NCI-H2029 treated with DMSO at 0.1 percent for 48 hours (cell line): ENCODE data around the gene CDK9.

Source experiments
- DNase-seq: peaks from one replicate; lab custom pipeline; 2025; lab: John Stamatoyannopoulos, UW

Gene CDK9

GRCh38 chr9:127761491-127761956, 24.3 kb upstream of the CDK9 start:
- DNase-seq = no peak

DNA sequence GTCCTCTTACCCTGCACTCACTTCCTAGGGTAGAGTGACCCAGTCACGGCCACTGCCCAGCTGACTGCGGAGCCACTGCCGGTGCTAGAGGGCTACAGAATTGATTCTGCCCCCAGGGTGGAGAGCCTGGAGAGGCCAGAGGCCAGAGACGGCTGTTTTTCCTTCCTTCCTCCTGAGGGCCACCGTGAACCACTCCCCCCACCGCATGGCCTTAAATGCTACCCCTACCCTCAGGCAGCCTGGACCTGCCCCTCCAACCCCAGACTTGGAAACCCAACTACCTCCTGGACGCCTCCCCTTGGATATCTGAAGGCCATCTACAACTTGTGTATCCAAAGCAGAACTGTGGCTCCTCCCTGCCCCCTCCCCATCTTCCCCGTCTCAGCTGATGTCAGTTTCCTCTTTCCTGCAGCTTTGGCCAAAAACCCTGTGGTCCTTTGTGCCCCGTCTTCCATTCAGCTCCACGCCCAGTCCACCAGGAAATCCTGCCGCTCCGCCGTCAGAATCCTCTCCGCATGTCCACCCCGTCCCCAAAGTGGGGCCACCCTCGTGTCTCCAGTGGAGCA, 23.6 kb upstream of the CDK9 start:
- no peak for DNase-seq

GRCh38 chr9:127763918-127764384, 21.9 kb upstream of the CDK9 start:
- no peak for DNase-seq

GRCh38 chr9:127765418-127765817, 20.4 kb upstream of the CDK9 start:
- DNase-seq = no peak

DNA sequence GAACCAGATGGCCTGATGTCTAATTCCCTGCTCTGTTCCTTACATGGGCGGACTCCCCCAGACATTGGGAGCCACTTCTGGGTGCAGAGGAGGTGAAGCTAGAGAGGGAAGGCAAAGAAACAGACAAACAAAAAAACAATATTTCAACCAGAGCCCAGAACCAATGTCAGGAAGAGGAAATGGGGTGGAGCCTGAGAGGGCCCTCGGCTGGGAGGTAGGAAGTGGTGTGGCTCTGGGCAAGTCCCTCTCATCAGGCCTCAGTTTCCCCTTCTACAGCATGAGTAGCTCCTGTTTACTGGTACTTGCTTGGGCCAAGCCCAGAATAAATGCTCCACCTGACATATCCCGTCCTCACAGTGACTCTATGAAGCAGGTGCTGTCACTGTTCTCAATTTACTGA, 18.4 kb upstream of the CDK9 start:
- DNase-seq = no peak

GRCh38 chr9:127767909-127768331, 17.9 kb upstream of the CDK9 start:
- no peak for DNase-seq

GRCh38 chr9:127768698-127769097, 17.1 kb upstream of the CDK9 start:
- no peak for DNase-seq

- no peak for DNase-seq
These were observed 16.7 kb upstream of the CDK9 start for GRCh38 chr9:127769101-127769500.

GRCh38 chr9:127769929-127770582, 15.8 kb upstream of the CDK9 start:
- DNase-seq = no peak

- DNase-seq = no peak
These were observed 15.3 kb upstream of the CDK9 start for GRCh38 chr9:127770583-127770904.

DNA sequence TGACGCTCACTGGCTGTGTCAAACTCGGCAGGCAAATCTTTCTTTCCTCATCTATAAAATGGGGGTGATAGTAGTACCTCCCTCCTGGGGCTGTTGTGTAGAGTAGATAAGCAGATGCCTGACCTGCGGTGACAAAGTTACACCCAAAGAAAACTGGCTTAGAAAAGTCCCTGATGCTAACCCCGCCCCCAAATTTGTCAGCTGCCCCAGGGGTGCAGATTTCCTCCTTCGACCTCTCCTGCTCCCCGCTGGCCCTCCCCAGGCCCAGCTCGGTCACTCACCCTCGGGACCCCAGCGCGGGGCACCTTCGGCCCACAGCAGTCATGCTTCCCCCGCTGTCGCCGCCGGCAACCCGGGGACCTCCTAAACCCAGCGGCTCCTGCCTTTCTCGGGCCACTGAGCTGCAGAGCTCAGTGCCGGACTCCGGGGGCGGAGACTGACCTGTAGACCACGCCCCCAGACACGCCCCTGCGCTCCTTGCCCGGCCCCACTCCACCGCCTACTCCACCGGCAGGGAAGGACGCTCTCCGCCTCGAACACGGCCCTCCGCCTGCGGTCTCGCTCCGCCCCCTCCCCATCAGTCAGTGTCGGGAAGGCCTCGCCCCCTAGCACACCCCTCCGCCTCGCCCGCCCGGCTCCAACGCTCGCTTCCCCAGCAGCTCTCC, 14.8 kb upstream of the CDK9 start:
- peak; percentile 92 for DNase-seq

DNA sequence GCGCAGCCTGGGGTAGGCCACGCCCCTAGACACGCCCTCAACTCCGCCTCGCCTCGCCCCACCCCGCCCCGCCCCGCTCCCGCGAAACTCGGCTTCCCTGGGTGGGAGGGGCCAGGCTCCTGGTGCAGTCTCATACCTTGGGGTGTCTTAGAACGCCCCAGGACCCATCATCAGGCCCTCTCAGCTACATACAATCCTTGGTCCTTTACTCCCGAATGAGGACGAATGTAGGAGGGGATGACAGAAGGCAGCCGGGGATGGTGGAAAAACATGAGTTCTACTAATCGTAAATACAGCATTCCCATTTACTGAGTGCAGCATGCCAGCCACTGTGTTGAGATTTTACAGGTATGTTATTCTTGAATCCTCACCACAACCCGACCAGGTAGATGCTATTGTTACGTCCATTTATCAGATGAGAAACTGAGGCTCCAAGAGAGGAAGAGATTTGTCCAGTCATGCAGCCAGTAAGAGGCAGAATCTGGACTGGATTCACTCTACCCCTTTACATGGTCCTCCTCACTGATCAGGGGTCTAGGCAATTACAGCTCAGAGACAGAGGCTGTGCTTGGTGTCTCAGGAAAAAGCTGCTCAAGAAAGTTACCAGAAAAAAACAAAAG, 14.2 kb upstream of the CDK9 start:
- no peak for DNase-seq

- DNase-seq = no peak
These were observed 13.2 kb upstream of the CDK9 start for GRCh38 chr9:127772603-127773002.

DNA sequence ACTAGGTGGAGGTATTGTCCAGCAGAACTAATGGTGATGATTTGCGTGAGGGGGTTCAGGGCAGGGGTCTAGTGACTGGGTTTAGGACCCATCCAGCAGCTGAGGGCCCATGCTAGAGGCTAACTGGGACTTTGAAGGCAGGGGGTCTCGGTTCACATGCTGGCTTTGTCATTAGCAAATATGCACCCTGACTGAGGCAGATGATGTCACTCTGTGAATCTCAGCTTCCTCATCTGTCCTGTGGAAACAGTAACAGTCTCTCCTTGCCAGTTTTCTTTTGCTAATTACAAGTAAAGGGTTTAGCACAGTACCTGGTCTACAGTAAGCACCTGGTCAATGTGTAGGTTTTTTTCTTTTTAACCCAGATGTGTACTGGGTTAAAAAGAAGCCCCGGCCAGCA, 12.6 kb upstream of the CDK9 start:
- no peak for DNase-seq

DNA sequence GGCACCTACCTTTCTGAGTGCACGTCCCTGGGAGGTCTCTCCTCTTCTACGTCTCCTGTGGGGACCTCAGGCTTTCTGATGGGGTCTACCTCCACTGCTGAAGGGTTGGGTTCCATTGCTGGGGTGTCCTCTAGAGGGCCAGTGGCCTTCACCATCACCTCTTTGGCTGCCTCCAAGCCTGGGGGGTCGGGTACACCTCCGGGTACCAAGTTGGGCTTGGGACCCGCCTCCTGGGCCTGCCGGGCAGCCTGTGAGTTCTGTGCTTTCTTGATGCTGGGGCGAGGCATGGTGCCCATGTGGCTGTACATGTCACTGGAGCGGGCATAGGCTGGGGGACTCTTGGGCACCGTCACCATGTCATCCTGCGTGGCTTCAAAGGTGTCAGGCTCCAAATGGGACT, 11.9 kb upstream of the CDK9 start:
- no peak for DNase-seq

DNA sequence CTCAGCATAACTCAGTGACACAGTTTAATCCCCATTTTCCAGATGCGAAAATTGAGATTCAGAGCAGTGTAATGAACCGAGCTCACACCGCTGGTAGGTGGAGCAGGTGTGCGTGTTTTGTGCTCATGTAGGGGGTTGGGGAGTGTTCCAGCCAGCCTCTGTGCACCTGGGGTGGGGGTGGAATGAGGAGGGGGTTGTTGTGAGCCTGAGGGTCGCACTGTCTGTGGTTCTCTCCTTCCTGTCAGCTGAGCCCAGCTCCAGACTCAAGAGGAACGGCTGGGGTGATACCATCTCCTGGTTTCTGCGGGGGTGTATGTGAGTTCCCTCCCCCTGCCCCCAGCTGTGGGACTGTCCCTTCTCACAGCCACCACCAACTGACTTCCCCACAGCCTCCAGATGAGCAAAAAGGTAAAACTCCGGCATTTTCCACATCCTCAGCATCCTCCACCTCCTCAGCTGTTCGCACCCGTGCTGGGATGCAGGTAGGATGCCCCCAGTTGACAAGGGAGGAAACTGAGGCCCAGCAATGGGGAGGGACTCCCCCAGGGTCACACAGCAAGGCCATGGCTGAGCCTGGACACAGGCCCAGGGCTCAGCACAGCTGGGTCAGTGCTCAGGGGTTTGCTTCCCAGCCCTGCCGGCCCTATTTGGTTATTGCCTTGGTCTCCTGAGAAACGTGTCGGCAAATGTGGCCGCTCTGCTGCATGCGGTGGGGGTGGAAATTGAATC, 9.5 kb upstream of the CDK9 start:
- DNase-seq = no peak

DNA sequence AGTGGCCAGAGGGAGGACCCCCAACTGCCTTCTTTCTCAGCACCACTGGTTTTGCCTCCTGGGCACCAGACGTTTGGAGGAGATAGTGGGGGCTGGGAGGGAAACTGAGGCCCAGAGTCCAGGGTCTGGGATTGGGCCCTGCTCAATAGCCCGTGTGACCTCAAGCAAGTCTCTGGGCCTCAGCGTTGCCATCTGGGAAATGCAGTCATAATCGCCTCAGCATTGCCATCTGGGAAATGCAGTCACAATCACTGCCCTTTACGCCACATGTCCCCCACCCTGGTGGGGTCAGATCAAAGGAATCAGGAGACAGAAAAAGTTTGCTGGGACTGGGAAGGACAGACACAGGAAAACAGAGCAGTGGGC, 8.9 kb upstream of the CDK9 start:
- no peak for DNase-seq

- DNase-seq = no peak
These were observed 8.4 kb upstream of the CDK9 start for GRCh38 chr9:127777368-127777980.

GRCh38 chr9:127778280-127779135, 7.3 kb upstream of the CDK9 start, which contains the start of gene SH2D3C:
Gene SH2D3C, minus strand, starts transcription at chr9:127778666. Its CDS starts 39 bp downstream, at chr9:127778627.
- DNase-seq = no peak

DNA sequence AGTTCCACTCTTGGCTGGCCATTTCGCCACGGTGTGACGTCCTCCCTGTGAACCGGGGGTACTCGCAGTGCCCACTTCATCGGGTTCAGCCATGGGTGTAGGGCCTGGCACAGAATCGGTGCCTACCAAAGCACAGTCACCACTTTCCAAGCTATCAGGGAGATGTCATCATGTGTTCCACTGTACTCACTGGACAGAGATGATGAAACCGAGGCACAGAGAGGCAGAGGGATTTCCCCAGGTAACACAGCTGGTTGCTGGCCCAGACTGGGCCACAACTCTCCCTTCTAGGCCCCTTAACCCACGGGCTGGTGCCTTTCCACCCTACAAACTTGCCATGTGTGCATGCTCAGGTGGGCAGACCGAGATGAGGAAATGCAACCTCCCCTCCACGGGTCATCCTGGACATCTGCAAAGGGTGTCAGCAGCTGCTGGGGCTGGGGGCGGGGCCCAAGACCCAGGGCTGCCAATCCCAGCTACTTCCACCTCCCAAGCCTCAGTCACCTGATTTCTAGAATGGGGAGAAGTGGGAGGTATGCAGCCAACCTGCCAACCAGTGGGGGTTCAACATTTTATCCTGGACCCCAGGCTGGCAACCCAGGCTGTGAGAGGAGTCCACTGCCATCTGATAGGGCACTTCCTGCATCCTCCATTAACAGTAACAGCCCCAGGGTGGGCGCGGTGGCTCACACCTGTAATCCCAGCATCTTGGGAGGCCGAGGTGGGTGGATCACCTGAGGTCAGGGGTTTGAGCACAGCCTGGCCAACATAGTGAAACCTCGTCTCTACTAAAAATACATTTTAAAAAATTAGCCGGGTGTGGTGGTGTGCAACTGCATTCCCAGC, 6.5 kb upstream of the CDK9 start:
- no peak for DNase-seq
